ENCODE measurements around the gene CDKN2C.
A peak's percentile ranks its signal among the peaks of the same experiment; 100 is the strongest.

CDKN2C gene

DNA sequence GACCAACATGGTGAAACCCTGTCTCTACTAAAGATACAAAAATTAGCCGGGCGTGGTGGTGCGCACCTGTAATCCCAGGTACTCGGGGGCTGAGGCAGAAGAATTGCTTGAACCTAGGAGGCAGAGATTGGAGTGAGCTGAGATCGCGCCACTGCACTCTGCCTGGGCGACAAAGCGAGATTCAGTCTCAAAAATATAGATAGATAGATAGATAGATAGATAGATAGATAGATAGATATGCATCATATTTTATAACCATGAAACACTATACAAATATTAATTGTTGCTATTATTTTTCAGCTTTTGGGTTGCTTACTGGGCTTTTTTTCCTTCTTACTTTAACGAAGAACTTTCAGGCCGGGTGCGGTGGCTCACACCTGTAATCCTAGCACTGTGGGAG is 5.2 kb upstream of the CDKN2C start:
- no peak for DNase-seq (ENCODE audit: extremely low read depth in 1 of 2, low read depth in 1 of 2)

DNA sequence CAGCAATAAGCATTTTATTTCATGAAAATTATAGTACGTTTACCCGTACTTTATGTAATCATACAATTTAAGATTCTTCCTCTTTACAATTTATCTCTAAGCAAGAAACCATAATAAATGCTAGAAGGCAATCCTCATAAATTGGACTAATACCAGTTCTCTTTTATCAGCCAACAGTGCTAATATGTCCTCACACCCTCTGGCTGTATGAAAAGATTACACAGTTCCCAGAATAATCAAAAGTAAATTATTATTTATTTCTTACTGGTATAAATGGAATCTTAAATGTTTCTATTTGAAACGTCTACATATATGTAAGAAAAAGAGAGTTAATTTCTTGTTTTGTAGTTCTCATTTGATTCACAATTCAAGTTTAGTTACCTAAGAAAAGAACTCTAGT is 3.1 kb upstream of the CDKN2C start:
- DNase-seq (ENCODE audit: extremely low read depth in 1 of 2, low read depth in 1 of 2): no peak

DNA sequence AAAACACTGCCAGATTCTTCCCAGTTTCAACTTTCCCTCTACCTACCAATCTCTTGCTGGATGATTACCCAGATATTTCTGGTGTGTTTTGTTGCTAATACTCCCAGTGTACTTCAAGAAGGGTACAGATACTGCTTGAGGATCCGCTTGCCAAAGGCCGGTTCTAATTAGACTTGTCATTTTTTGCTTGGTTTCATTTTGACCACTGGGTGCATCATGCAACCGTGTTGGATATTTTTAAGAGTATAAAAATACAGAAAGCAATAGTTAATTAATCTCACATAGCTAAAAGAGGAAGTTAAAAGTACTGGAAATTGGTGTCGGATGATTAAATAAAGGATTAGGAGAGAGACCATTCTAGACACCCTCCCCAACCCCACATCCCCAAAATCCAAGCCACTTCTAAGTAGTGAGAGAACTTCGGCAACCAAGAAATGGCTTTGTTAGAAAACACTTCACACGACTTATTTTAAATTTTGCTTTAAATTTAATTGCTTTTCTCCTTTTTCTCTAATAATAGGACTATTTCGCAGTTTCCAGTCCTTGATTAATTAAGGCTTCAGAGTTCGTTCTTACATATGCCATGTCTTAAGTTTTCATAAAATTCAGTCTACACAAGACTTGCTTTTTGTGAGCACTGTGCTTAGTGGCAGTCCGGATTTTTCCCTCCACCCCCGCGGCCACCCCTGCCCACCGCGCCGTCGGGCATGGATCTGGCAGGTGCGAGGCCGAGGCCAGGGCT is 2.5 kb upstream of the CDKN2C start:
- no peak for DNase-seq (ENCODE audit: extremely low read depth in 1 of 2, low read depth in 1 of 2)

DNA sequence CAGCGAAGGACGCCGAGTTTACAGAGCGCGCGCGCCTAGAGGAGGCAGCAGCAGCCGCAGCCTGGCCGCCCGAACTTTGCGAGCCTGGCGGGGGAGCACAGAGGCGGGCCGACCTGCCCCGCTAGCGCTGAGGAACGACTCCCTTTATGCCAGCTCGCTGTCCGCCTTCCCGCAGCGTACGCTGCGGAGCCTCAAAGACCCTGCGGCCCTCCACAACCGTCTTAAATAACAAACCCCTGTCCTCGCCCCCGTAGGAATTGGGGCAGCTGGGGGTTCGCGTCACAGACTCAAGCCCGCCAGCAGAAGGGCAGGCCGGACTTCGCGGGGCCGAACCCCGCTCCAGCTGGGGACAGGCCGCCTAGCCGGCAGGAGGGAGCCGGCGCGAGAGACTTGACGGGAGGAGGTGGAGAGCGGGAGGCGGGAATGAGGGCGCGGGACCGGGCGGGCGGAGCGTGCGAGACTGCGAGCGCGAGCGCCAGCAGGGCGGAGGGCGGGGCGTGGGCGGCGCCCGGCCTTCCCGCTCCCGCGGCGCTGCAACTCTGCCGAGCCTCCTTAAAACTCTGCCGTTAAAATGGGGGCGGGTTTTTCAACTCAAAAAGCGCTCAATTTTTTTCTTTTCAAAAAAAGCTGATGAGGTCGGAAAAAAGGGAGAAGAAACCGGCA is 1.8 kb upstream of the CDKN2C start:
- peak; percentile 61 to 66 for DNase-seq (ENCODE audit: extremely low read depth in 1 of 2, low read depth in 1 of 2)

DNA sequence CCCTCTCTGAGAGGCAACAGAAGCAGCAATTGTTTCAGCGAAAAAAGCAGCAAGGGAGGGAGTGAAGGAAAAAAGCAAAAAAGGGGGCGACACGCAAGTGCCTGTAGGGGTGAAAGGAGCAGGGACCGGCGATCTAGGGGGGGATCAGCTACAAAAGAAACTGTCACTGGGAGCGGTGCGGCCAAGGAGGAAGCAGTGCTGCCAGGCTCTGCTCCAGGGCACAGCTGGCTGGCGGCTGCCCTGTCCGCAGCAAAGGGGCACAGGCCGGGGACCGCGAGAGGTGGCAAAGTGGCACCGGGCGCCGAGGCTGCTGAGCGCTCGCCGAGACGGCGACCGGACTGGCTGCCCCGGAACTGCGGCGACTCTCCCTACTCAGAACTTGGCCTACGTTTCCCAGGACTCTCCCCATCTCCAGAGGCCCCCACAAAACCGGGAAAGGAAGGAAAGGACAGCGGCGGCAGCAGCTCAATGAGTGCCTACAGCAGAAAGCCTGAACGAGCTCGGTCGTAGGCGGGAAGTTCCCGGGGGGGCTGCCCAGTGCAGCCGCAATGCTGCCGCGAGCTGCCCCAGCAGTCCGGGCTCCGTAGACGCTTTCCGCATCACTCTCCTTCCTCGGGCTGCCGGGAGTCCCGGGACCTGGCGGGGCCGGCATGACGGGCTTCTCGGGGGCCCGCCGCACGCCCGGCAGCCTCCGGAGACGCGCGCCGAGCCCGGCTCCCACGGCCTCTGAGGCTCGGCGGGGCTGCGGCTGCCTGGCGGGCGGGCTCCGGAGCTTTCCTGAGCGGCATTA is 1.0 kb upstream of the CDKN2C start:
- DNase-seq (ENCODE audit: extremely low read depth in 1 of 2, low read depth in 1 of 2): no peak

DNA sequence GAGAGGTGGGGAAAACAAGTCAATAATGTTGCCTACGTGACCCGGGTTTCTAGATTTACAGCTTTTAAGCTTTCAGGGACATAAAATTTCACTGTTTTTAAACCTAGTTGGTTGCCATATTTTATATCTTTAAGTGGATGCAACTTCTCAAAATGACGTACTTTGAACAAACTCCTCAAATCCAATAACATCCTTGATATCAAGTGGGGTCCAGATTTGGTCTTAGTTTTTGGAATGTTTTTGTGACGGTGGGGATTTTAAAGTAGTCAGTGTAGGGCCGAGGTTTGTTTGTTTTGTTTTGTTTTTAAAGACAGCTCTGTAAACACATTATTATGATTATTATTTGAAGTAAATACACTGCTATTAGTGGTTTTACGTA is 453 bp downstream of the CDKN2C start:
- DNase-seq (ENCODE audit: extremely low read depth in 1 of 2, low read depth in 1 of 2): no peak

DNA sequence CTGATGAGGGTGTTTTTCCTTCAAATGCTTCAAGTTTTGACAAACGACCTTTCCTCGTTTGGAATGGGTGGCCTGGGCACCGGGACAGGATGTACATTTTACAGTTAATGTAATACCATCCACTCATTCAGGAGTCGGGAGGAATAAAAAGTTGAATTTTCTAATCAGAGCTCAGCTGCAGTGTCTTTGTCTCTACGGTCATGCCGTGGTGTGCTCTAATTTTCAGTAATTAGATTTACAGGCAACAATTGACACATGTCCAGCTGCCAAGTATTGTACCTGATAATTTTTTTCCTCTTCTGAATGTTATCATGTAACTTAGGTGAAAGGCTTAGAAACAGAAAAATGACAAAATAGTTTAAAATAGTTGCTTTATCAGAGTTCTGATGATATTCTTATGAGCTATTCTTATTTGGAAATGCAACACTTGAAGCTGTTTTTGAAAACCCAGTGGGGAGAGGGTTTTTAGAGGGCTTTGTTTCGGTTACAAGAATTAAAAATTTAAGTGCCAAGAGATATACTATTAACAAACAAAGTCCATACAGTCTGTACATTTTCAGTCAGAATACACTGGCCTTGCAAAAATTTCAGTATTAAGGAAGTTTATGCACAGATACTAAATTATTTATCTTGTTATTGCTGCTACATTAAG is 1.0 kb downstream of the CDKN2C start:
- no peak for DNase-seq (ENCODE audit: extremely low read depth in 1 of 2, low read depth in 1 of 2)

DNA sequence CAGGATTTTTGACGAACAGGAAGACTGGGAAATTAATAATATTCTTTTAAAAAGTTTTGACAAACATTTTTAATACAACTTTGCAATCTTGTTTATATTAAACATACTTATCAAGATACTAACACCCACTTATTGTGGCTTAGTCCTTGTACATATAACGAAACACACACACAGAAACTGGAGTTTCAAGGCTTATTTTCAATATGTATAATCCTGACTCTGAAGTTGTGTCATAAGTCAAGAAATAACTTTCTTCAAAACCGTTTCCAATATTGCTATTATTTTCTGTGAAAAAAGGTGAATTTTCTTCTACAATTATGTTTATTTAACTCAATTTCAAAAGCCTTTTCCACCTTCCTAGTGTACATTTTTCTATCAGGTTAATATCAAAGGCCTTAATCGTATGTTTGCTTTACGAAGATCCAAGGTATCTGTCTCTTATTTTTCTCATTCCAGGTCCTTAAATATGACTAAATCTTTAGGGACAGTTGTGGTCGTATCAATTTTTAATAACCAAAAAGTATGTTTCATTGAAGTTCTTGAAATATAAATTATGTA is 1.8 kb downstream of the CDKN2C start:
- no peak for DNase-seq (ENCODE audit: extremely low read depth in 1 of 2, low read depth in 1 of 2)

DNA sequence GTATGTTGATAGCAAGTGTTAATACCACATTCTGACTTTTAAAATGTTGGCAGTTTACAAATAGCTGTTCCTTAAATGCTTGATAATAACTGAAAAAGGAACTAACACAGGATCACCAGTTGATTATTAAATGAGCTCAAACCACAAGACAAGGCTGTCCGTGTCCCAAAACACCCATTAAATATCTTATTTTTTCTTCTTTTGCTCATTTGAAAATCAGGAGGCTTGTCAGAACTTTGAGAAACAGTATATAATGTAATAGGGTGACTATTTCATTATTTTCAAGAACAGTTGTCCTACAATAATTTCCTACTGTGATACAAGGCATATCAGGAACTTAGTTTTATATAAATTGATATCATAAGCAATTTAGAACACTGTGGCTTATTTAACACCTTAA is 2.7 kb downstream of the CDKN2C start:
- no peak for DNase-seq (ENCODE audit: extremely low read depth in 1 of 2, low read depth in 1 of 2)

DNA sequence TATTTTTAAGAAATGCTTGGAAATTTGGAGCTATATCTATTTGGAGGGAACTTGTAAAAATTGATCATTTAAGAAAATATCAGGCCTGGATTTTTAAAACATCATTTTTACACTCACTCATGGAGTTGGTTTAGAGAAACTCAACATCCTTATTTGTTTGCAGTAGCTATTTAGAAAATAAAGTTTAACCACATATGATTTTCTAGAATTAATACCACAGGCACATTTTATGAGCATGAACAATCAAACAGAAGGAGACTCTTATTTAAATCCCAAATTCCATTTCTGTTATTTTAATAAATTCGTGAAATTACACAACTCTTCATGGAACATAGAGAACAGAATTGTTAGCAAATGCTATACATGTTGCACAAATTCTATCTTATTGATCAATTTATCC is 3.2 kb downstream of the CDKN2C start:
- no peak for DNase-seq (ENCODE audit: extremely low read depth in 1 of 2, low read depth in 1 of 2)

DNA sequence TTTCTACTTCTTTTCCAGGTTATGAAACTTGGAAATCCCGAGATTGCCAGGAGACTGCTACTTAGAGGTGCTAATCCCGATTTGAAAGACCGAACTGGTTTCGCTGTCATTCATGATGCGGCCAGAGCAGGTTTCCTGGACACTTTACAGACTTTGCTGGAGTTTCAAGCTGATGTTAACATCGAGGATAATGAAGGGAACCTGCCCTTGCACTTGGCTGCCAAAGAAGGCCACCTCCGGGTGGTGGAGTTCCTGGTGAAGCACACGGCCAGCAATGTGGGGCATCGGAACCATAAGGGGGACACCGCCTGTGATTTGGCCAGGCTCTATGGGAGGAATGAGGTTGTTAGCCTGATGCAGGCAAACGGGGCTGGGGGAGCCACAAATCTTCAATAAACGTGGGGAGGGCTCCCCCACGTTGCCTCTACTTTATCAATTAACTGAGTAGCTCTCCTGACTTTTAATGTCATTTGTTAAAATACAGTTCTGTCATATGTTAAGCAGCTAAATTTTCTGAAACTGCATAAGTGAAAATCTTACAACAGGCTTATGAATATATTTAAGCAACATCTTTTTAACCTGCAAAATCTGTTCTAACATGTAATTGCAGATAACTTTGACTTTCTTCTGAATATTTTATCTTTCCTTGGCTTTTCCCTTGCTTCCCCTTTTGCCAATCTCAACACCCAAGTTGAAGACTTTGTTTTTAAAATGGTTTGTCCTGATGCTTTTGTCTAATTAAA is 4.0 kb downstream of the CDKN2C start:
- no peak for DNase-seq (ENCODE audit: extremely low read depth in 1 of 2, low read depth in 1 of 2)

DNA sequence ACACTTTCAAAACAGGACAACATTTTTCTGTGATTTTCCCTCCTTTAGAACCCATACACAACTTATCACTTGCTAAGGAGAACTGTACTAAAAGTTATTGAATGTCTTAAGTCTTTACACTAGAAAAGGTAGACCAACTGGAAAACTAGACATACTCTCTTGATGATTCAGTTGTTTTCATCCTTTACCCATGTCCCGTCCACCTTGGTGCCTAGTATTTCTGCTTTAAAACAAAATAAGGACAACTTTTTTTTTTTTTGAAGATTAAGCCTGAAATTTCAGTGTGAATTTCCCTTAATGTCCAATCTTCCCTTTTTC is 4.5 kb downstream of the CDKN2C start:
- DNase-seq (ENCODE audit: extremely low read depth in 1 of 2, low read depth in 1 of 2): no peak

DNA sequence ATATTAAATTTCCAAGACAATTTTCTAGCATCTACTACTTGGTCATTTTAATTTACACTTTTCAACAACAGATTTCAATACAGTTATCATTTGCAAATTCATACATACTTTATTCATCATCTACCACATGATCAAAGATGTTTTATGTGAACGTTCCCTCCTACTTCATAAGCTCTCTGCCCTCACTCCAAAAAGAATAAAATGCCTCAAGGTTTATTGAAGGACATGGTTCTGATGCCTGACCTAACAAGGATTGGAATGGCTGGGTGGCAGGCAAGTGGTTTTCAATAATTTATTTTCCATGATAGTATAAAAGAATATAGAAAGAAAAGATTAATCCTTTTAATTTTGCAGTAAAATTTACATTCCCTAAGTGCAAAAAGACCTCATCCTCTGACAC is 5.4 kb downstream of the CDKN2C start:
- DNase-seq (ENCODE audit: extremely low read depth in 1 of 2, low read depth in 1 of 2): no peak

DNA sequence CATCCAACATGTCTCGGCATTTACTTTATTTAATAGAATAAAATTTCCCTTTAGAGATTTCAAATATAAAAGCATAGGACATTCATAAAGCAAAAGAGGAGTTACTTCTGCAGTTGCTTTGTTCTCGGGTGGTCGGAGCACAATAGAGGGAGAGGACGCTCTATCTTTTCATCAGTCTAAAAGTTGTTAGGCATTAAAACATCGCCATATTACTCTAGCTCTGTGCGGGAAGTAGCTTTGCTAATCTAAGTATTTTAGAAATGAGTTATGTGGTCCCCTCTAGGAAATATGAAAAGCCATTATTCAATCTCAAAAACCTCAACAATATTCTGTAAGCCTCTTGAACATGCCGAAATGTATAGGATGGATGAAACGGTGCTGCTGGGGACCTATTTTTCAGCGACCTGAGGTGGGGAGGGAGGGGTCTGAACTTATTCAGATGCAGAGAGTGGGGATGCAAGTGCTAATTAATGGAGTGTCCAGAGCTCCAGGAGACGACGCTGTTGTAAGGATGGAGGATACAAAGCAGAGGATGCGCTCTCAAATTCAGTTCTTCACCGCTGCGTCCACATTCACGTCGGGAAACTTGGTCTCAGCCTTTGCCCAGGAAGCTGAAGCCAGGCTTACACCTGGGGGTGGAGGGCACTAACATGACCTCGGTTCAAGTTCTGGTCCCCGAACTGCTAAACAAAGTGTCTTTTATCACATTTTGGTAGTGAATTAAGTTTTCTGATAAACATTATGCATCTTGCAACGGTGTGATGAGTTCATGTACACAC is 6.3 kb downstream of the CDKN2C start:
- DNase-seq (ENCODE audit: extremely low read depth in 1 of 2, low read depth in 1 of 2): no peak

DNA sequence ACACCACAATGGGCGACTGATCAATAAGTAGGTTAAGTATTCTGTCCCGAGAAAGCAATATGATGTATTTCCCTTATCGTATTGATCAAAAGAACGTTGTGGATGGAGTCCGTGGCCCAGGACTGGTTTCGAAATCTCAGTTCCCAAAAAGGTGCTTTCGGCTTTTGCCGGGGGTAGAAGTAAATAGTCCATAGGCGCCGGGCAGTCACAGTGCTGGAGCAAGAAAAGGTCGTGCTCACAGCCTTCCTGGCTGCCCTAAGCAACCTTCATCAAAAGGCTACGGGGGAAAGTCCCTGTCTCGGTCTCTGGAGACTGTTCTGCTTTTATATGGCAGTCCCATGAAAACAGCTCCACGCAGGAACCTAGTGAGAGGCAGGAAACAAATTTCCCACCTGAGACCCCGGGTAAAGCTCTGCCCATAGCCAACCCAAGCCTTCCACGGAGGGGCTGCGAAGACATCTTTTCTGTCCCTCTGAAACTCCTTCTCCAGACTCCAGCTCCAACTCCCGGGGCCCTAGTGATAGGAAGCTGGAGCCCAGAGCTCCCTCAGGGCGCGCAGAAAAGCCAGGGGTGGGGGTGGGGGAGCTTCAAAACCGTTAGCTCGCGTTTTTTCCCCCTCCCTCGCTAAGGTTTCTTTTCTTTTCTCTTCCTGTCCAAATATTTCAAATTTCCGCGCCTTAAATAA is 7.0 kb downstream of the CDKN2C start:
- no peak for DNase-seq (ENCODE audit: extremely low read depth in 1 of 2, low read depth in 1 of 2)

DNA sequence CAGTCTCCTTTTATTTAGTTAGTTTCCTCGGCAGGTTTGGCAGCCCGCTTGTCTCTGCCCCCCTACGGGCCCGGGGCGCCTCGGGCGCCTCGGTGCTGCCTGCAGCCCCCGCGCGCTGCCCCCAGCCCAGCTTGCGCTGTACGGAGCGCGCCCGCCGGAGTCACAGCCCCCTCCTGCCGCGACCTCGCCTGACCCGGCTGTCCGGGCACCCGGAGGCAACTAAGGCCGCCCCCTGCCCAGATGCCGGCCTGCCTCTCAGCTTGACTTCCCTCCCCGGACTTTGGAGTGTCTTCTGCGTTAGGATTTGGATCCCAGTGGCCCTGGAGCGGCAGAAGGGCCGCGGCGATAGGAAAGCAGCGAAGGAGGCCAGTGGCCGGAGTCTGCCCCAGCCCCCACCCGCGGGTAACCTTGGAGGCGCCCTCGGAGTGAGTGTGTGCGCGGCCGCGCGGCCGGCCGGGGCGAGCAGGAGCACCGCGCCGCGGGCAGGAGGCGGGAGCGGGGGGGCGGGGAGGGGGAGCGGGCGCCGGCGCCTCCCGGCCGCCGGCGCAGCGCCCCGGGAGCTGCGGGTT is 7.6 kb downstream of the CDKN2C start:
- DNase-seq (ENCODE audit: extremely low read depth in 1 of 2, low read depth in 1 of 2): no peak

DNA sequence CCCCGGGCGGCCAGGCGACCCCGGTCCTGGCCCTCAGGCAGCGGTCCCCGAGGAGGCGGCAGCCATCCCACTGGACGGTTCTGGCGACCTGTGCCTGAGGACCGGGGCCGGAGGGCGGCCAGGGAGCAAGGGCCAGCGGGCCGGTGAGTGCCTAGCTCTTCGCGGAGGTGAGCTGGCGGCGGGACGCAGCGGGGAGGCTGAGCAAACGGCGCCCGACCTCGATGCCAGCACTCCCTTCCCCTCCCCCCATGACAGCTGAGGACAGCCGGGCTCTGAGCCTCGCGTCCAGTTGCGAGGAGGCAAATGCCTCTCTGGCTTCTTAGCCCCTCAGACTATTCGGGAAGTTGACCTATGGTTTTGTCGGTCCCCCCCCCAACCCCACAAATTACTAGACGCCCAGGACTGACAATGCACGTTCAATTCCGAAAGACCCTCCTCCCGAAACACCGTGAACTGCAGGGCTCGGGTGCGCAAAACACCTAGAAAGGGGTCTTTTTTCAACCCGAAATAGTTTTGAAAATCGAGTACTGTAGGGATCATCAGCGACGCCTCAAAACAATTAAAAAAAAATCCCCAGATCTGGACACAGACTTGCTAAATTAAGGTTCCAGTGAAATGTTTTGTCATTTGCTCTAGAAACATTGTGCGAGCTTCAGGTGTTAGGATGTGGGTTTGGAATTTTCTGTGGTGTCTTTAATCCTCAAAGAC is 8.3 kb downstream of the CDKN2C start:
- no peak for DNase-seq (ENCODE audit: extremely low read depth in 1 of 2, low read depth in 1 of 2)
